Type B pancreatic cell (in vitro differentiated cells): Measurements from ENCODE around the gene KCNMB2. TPM values are rescaled to one million over a fixed set of nuclear protein-coding genes. Genes with fewer than 3 reads are reported as not detected.

Experiments
- DNase-seq: peaks from one replicate; pipeline ENCODE4 v3.0.0; 2021; ENCODE audit warnings: mixed read lengths; ENCODE audit not compliant: unreplicated experiment; ENCODE audit errors: extremely low spot score
- H3K27ac Mint-ChIP-seq: 2 replicates; pipeline ENCODE4 v1.8.0; 2021; ENCODE audit warnings: mild to moderate bottlenecking, mixed read lengths
- H3K27me3 Mint-ChIP-seq: 2 replicates; pipeline ENCODE4 v1.8.0; 2021; ENCODE audit warnings: mixed read lengths
- H3K36me3 Mint-ChIP-seq: 2 replicates; pipeline ENCODE4 v1.8.0; 2021; ENCODE audit warnings: mixed read lengths
- H3K4me1 Mint-ChIP-seq: one replicate; pipeline ENCODE4 v1.8.0; 2021; ENCODE audit warnings: mixed read lengths; ENCODE audit not compliant: unreplicated experiment
- H3K4me3 Mint-ChIP-seq: 2 replicates; pipeline ENCODE4 v1.8.0; 2021; ENCODE audit warnings: mild to moderate bottlenecking, mixed read lengths
- H3K9me3 Mint-ChIP-seq: 2 replicates; pipeline ENCODE4 v1.8.0; 2021; ENCODE audit warnings: mixed read lengths
- CTCF ChIP-seq: fragments of 200-600 bp; sonication (generic); conservative IDR thresholded peaks from 2 replicates; pipeline ENCODE4 v1.5.0; 2021; ENCODE audit warnings: antibody characterized with exemption, mild to moderate bottlenecking
- total RNA-seq: library from RNA; stranded (reverse); gene quantifications from 2 replicates; pipeline ENCODE4 v1.2.1, GENCODE V29; 2021; ENCODE audit warnings: low replicate concordance

KCNMB2 gene
- total RNA-seq, 1 donor from 2014 or later: 1.3 TPM

GRCh38 chr3:178685591-178685906 lies 149.3 kb downstream of the KCNMB2 start:
- H3K4me3 Mint-ChIP-seq: no peak overlapping the region
- peaks cover 5% of the 10 kb centered on the region for H3K9me3 Mint-ChIP-seq
- peaks cover 3% of the 10 kb centered on the region for H3K27me3 Mint-ChIP-seq
- no peaks in the 10 kb centered on the region for H3K36me3 Mint-ChIP-seq
- no peak for TF ChIP-seq CTCF
- no peaks in the 10 kb centered on the region for H3K4me1 Mint-ChIP-seq
- no peak overlapping the region for H3K27ac Mint-ChIP-seq
- DNase-seq: no peak

GRCh38 chr3:178686826-178687225 lies 150.6 kb downstream of the KCNMB2 start:
- no peaks in the 10 kb centered on the region for H3K4me1 Mint-ChIP-seq
- H3K36me3 Mint-ChIP-seq: no peaks in the 10 kb centered on the region
- DNase-seq: no peak
- no peak overlapping the region for H3K4me3 Mint-ChIP-seq
- peaks cover 5% of the 10 kb centered on the region for H3K9me3 Mint-ChIP-seq
- TF ChIP-seq CTCF: no peak
- no peak overlapping the region for H3K27ac Mint-ChIP-seq
- peaks cover 3% of the 10 kb centered on the region for H3K27me3 Mint-ChIP-seq

- no peak for DNase-seq
- Mint-ChIP-seq H3K4me1 (no peaks in the 10 kb centered on the region), H3K36me3 (no peaks in the 10 kb centered on the region), H3K9me3 (peaks cover 4% of the 10 kb centered on the region), H3K27ac (no peak overlapping the region), H3K27me3 (peaks cover 6% of the 10 kb centered on the region), H3K4me3 (no peak overlapping the region)
- TF ChIP-seq CTCF: no peak
Observed at GRCh38 chr3:178690571-178690970, 154.3 kb downstream of the KCNMB2 start.

GRCh38 chr3:178699364-178699763 lies 163.1 kb downstream of the KCNMB2 start:
- no peak for DNase-seq
- Mint-ChIP-seq H3K9me3 (peaks cover 18% of the 10 kb centered on the region), H3K27ac (no peak overlapping the region), H3K4me3 (no peak overlapping the region), H3K27me3 (peaks cover 5% of the 10 kb centered on the region), H3K36me3 (no peaks in the 10 kb centered on the region), H3K4me1 (no peaks in the 10 kb centered on the region)
- no peak for TF ChIP-seq CTCF

- no peak overlapping the region for H3K4me3 Mint-ChIP-seq
- no peak for DNase-seq
- no peak overlapping the region for H3K27ac Mint-ChIP-seq
Observed at GRCh38 chr3:178699810-178700209, 163.6 kb downstream of the KCNMB2 start.

More at GRCh38 chr3:178699810-178700209, 163.6 kb downstream of the KCNMB2 start:
- TF ChIP-seq CTCF: no peak
- H3K36me3 Mint-ChIP-seq: no peaks in the 10 kb centered on the region
- peaks cover 5% of the 10 kb centered on the region for H3K27me3 Mint-ChIP-seq
- peaks cover 18% of the 10 kb centered on the region for H3K9me3 Mint-ChIP-seq
- H3K4me1 Mint-ChIP-seq: no peaks in the 10 kb centered on the region
